HFFc6 (cell line): Measurements from ENCODE around the gene TTC9. TPM values are rescaled to one million over a fixed set of nuclear protein-coding genes. Genes with fewer than 3 reads are reported as not detected.

ENCODE experiments used
- DNase-seq: peaks from one replicate; pipeline ENCODE4 v3.0.0-alpha.2; 2018
- H3K27ac Mint-ChIP-seq: 2 replicates; pipeline ENCODE4 v1.8.0; 2020; ENCODE audit warnings: mild to moderate bottlenecking, mixed read lengths
- H3K27me3 Mint-ChIP-seq: 2 replicates; pipeline ENCODE4 v1.8.0; 2021; ENCODE audit warnings: mild to moderate bottlenecking, moderate library complexity, mixed read lengths; ENCODE audit not compliant: insufficient read depth
- H3K36me3 Mint-ChIP-seq: 2 replicates; pipeline ENCODE4 v1.8.0; 2021; ENCODE audit warnings: low read depth, mixed read lengths
- H3K4me1 Mint-ChIP-seq: 2 replicates; pipeline ENCODE4 v1.8.0; 2020; ENCODE audit warnings: low read depth, mixed read lengths
- H3K4me3 Mint-ChIP-seq: 2 replicates; pipeline ENCODE4 v1.8.0; 2020; ENCODE audit warnings: mild to moderate bottlenecking, moderate library complexity, mixed read lengths
- H3K9me3 Mint-ChIP-seq: 2 replicates; pipeline ENCODE4 v1.8.0; 2020; ENCODE audit warnings: mild to moderate bottlenecking, mixed read lengths
- total RNA-seq, 6 experiments: library from RNA; stranded (reverse); fragmentation: NEBNext Ultra II Directional; extraction: Animal tissue kit (Norgen Biotek cat#: 25700); gene quantifications; 2 replicates in 1 of 6; 3 replicates in 5 of 6; pipeline ENCODE4 v1.2.3, GENCODE V29; 2021
- TF ChIP-seq, protein P1 (sequence below): fragments of 200-600 bp; sonication (generic); IDR thresholded peaks from 2 replicates; pipeline ENCODE4 v1.5.0; 2021; ENCODE audit warnings: antibody characterized with exemption, mild to moderate bottlenecking

TTC9 gene
- total RNA-seq, 6 experiments from 2014 or later = 0.05 to 0.17 (median 0.09) TPM

DNA sequence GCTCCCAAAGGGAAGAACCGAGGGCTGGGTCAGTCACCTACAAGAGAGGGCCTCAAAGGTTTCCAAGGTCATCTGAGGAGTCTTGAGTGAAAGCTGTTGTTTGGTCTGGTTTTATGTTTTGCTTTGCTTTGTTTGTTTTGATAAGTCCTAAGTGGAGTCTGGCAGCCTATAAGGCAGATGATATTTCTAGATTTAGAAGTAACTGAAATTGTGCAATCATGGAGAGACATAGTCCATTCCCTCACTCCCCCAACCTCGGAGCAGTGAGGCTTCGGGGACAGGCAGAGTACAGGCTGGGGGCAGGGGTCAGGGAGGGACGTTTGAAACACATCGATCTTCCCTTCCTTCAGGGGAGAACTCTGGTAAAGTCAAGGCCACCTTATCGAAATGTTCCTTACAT, 42.3 kb downstream of the TTC9 start:
- H3K27me3 Mint-ChIP-seq = peaks cover 10% of the 10 kb centered on the region; the same call in 1 of the 2 replicates
- 0 out of 2 replicates have a peak, but pooled peaks cover 7% of the 10 kb centered on the region for H3K4me1 Mint-ChIP-seq
- no peak overlapping the region for H3K27ac Mint-ChIP-seq
- H3K36me3 Mint-ChIP-seq = no peaks in the 10 kb centered on the region
- TF ChIP-seq, protein P1, sequence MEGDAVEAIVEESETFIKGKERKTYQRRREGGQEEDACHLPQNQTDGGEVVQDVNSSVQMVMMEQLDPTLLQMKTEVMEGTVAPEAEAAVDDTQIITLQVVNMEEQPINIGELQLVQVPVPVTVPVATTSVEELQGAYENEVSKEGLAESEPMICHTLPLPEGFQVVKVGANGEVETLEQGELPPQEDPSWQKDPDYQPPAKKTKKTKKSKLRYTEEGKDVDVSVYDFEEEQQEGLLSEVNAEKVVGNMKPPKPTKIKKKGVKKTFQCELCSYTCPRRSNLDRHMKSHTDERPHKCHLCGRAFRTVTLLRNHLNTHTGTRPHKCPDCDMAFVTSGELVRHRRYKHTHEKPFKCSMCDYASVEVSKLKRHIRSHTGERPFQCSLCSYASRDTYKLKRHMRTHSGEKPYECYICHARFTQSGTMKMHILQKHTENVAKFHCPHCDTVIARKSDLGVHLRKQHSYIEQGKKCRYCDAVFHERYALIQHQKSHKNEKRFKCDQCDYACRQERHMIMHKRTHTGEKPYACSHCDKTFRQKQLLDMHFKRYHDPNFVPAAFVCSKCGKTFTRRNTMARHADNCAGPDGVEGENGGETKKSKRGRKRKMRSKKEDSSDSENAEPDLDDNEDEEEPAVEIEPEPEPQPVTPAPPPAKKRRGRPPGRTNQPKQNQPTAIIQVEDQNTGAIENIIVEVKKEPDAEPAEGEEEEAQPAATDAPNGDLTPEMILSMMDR = no peak
- no peak overlapping the region for H3K4me3 Mint-ChIP-seq
- no peaks in the 10 kb centered on the region for H3K9me3 Mint-ChIP-seq
- no peak for DNase-seq

DNA sequence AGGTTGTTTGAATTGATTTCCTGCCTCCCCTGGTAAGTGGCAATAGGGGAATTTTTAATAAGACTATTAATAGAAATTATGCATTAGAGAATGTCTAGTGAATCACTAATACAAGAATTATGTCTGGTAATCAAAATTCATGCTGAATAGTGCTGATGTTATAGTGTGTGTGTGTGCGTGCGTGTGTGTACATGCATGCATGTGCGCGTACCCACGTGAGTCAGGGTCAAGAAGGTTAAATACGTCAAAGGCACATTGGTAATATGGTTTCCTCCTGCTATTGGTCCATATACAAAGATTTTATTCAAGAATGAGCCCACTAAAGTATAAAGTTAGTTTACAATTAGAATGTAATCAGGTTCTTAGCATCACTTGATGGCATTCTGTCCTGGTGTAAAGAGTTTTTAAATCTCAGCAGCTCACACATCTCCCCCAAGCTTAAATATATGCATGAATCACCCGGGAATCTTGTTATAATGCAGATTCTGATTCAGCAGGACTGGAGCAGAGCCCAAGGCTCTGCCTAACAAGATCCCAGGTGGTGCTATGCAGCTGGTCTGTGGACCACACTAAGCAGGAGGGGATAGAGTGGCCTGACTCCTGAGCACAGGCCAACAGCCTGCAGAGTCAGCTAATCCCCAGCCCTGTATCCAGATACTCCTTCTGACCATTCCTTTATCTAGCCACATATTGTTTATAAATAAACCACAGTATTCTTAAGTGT, 43.9 kb downstream of the TTC9 start:
- Mint-ChIP-seq H3K4me1 (0 out of 2 replicates have a peak, but pooled peaks cover 7% of the 10 kb centered on the region), H3K9me3 (no peaks in the 10 kb centered on the region), H3K27ac (no peak overlapping the region)

DNA sequence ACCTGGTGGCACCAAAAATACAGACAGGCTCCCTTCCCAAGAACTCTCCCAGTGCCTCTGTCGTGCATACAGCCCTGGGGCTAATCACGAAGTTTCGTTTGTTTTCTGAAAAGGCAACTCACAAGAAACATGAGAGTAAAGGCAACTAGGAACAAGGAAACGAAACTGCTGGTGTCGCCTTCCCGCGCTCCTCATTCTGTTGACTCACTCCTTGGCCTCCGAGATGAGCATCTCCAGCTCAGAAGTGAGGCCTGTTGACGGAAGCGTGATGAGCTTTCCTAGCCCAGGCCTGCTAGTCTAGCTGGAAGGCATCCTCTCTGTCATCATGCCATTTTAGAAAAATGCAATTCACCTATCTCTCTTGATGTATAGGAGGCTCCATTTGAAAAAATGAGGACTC, 50.5 kb downstream of the TTC9 start:
- Mint-ChIP-seq H3K9me3 (no peaks in the 10 kb centered on the region), H3K36me3 (no peaks in the 10 kb centered on the region), H3K27me3 (peaks cover 7% of the 10 kb centered on the region), H3K4me1 (peaks cover 1% of the 10 kb centered on the region), H3K27ac (no peak overlapping the region), H3K4me3 (no peak overlapping the region)
- TF ChIP-seq, protein P1 = no peak
- DNase-seq = no peak

More for the DNA sequence above, 43.9 kb downstream of the TTC9 start:
- DNase-seq = no peak
- TF ChIP-seq, protein P1 = no peak
- no peaks in the 10 kb centered on the region for H3K36me3 Mint-ChIP-seq
- H3K4me3 Mint-ChIP-seq = no peak overlapping the region
- H3K27me3 Mint-ChIP-seq = peaks cover 13% of the 10 kb centered on the region; the same call in 1 of the 2 replicates

DNA sequence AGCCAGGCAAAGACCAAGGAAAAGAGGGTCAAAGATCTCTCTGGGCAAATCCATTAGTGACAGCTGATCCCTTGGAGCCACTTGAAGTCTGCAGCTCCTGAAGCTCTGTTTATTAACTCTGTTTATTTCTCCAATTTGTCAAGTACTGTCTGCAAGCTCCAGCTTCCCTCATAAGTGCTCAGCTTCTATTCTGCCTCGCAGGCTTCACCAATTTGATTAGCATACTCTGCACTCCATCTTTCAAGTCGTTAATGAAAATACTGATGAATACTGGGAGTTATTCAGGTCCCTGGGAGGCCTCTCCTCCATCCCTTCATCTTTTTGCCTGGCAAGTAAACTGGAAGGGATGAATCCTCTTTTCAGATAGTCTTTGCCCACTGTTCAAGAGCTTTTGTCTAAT, 54.3 kb downstream of the TTC9 start:
- no peaks in the 10 kb centered on the region for H3K36me3 Mint-ChIP-seq
- H3K4me1 Mint-ChIP-seq = peaks cover 20% of the 10 kb centered on the region
- H3K9me3 Mint-ChIP-seq = no peaks in the 10 kb centered on the region
- H3K4me3 Mint-ChIP-seq = no peak overlapping the region
- TF ChIP-seq, protein P1 = no peak
- DNase-seq = no peak
- no peak overlapping the region for H3K27ac Mint-ChIP-seq
- peaks cover 1% of the 10 kb centered on the region for H3K27me3 Mint-ChIP-seq

DNA sequence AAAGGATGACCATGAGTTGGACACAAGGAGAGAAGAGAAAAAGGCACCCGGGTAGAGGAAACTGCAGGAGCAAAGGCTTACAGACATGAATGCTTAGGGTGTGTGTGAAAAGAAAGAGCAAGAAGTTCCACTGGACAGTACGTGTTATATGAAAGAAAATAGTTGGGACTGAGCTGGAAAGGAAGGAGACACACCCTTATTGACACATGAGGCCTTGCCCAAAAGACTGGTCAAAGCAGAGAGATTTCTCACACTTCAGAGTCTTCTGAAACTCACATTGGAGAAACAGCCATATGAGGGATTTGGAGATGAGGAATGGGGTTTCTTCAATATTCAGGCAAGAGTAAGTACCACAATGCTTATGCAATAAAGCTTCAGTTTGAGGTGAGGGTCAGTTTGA, 56.0 kb downstream of the TTC9 start:
- H3K27ac Mint-ChIP-seq = peak overlapping the region; percentile 57
- H3K4me1 Mint-ChIP-seq = peaks cover 20% of the 10 kb centered on the region

More for the DNA sequence above, 56.0 kb downstream of the TTC9 start:
- TF ChIP-seq, protein P1 = no peak
- no peak for DNase-seq
- Mint-ChIP-seq H3K9me3 (no peaks in the 10 kb centered on the region), H3K27me3 (peaks cover 7% of the 10 kb centered on the region), H3K36me3 (no peaks in the 10 kb centered on the region), H3K4me3 (no peak overlapping the region)
